Hindlimb muscle (tissue), 1 donor: ENCODE results near the gene BAZ2B. TPM values are rescaled to one million over a fixed set of nuclear protein-coding genes. Genes with fewer than 3 reads are reported as not detected.

Experiments
- DNase-seq: peaks from one replicate; pipeline ENCODE4 v3.0.0-alpha.2; 2013
- polyA plus RNA-seq: library from polyadenylated mRNA; unstranded; fragments of 120-200 nt; gene quantifications from one replicate; pipeline ENCODE4 v1.2.1, GENCODE V29; 2013; ENCODE audit not compliant: insufficient read length

BAZ2B gene
- polyA plus RNA-seq, 1 donor: 37.2 TPM

DNA sequence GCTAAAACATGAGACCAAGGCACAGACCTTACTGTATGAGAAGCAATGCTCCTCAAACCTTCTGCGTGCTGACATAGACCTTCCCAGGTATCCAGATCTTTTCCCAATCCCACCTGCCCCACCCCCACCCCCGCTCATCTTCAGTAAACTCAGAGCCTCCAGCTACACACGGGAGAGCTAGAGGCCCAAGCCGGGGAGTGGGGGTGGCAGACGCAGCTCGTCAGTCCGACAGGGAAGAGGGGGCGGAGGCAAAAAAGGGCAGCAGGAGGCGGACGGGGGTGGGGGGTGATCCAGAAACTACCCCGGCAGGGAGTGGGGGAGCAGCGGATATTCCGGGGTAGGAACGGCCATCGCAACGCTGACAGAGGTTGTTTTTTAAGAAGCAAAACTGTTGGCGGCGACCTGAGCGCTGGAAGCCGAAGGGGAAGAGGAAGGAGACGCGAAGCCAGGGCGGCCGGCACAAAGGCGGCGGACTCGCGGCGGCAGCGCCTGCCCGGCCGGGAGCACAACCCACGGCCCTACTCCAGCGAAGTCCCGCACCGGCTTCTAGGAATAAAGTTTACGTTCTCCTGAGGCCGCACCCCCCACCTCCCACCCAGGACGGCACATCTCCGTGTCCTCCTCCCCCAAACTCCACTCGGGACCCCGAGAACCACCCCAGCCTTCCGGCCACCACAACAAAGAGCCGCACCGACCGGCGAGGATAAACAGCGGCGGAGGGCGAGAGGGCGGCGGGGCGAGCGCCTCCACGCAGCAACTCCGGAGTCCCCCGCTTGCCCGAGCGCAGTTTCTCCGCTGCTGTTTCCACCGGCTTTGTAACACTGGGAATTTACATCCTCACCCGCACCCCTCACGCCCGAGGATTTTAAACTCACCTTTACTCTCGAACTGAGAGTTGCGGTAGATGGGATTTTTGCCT, 722 bp downstream of the BAZ2B start:
- peak; percentile 94 for DNase-seq

DNA sequence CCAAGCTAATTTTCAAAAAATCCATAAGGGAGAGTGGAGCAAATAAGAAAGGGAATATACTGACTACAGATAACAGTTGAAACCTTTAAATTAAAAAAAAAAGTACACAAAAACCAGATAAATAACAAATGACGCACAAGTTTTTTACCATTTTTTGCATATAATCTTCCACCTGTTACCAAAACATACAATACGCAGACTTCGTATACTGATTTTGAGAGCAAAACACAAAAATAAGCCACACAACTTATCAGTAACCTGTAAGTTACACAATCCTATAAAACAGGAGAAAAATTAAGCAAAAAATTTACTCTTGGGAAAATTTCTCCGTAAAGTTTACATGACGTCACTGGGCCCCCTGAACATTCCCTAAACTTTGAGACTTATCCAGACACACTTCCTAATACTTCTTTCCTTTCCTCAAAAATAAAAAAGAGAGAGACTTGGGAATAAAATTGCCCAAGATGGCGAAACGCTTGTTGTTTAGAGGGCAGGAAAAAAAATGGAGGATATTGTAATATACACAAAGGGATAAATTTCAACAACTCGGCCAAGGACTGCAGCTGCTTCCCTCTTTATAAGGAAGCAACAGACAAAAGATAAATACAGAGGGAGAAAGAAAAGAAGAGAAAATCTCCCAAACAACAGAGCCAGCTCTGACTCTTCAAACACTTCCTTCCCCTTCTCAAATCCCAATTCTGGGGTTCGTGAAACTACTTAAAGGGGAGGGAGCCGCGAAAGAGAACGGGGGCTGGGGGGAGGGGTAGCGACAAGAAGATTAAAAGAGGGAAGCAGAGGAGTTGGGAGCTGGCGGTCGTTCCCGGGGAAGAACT, 1.6 kb downstream of the BAZ2B start:
- DNase-seq: no peak

DNA sequence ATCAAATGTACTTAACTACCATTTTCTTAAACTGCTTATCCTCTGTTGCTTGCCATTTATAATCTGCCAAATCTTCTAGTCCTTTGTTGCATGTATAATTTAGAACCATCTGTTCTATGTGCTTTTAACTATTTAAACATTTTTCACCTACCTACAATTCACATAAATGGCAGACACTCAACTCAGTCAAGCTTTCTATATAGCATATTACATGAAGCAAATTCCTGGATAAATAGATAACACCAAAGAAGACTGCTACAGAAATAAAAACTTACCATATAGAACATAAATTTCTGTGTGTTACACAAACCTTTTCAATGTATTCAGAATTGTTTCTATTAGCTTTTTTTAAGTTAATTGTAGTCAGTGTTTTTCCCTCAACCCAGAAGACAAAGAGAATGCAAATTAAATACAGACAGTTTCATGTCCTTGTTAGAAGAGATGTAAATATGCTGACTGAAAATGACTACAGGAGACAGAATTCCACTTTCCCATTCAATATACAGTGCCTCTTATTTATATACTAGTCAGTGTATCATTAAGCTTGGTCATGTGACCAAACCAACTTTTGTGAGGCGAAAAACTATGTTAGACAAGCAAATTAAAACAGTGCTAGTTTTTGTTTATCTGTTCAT, 2.6 kb downstream of the BAZ2B start:
- no peak for DNase-seq

DNA sequence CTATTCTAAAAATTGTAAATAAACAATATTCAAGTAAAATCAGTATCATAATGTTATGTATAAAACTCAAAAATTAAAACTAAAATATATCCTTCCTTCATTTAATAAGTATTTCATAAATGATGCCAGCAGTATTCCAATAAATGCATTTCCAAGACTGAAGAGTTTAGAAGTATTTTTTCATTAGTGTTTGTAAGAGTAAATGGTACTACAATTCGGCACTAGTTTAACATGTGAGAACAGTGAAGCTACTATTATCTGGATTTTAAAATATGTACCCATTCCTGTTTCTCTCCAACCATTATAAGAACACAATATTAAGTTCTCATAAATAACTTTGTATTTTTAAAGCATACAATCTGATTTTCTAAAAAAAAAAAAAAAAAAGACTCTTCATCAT, 3.3 kb downstream of the BAZ2B start:
- DNase-seq: no peak

DNA sequence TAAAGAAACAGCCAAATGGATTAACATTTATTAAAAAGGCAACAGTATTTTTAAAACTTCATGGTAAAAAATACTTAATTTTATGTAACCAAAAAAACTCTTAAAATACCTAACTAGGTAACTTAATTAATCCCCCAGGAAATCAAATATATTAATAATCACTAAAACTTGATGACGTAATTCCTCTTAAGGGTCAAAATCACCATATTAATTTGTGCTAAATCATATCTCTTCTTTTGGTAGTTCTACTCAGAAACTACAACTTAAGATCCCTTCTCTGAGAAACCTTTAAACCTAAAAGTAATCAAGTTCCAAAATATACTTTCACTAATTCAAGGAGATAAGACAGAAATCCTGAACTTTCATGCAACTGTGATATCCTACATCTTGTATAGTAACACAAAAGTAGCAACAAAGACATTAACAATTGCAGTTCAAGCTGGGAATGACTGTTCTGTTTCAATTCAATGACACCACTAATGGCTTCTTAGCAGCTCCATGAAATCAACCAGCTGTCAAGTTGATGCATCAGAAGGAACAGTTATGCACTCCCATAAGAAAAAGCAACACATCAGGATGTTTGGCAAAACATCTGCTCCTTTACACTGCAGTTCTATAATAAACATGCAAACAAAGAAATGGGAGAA, 4.0 kb downstream of the BAZ2B start:
- no peak for DNase-seq

DNA sequence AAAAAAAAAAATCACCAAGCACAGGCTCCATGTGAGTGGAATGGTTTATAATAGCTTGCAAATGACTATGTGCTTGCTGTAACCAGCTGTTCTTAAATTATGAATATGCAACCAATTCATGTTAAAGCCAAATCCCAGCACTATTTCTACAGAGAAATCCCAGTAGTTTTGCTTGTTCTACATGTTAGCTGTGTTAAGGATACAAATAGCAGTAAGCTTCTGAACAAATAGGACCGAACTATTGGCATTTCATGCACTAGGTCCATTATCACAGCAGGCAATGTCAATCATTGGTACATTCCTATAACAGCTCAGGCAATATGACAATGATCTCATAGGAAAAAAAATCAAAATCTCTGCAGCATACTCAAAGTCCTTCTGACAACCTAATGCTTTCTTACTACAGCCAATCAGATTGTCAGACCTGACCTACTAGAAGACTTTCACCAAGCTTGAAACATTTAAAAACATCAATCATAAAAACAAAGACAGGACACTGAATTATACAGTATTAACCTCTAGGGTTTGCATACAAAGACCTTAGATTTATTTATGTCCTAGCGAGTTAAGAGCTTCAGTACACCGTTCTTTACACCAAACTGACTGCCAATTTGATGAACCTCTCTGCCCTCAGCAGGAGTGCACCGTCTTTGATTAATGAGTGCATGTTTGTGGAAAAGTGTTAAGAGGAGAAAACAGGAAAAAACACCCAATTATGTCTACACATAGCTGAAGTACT, 6.4 kb downstream of the BAZ2B start:
- DNase-seq: no peak

DNA sequence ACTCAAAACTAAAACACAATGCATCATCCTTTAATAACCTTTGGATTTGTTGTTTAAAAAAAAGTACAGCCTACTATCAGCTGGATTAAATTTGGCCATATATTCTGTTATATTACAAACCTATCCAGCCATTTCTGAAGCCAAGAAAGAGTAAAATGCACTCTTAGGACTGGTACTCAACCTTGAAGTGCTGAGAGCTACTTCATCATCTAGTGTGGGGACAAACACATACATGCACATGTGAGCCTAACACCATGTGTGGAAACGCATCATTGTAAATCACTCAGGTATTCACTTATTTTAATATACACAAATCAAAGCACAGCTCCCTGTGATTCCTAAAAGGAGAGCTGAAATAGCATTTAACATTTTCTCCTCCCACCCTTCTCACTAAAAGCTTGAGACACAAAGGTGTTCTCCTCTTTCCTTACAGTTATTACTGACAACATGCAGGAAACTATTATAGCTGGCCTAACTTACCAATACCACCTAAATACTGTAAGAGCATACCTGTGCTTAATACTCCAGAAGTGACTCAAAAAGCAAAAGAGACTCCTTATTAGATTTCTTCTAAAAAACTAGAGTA, 7.5 kb downstream of the BAZ2B start:
- no peak for DNase-seq

DNA sequence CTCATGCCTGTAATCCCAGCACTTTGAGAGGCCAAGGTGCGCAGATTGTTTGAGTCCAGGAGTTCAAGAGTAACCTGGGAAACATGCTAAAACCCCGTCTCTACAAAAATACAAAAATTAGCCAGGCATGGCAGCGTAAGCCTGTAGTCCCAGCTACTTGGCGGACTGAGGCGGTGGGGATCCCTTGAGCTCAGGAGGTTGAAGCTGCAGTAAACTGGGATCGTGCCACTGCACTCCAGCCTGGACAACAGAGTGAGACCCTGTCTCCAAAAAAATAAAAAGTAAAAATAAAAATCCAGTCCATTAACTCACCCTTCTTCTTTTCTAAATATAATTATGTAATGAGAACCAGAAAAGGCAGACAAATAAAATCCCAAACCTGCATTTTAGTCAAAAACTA, 8.2 kb downstream of the BAZ2B start:
- no peak for DNase-seq

DNA sequence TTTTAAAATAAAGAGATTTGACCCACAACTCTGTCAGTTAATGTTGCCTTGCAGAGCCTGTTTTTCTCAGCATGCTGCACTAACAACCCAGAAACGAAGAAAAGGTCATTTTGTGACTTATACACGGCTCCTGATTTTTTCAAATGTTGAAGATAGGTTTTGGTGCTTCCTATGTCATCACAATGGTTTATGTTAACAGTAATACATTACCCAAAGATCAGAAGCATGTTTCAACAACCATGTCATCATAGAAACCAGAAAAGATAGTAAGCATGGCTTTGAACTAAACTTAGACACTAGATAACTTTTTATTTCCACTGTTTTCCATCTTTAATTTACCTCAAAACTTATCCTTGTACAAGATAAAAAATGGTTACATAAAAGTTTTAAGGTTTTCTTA, 10.1 kb downstream of the BAZ2B start:
- no peak for DNase-seq

DNA sequence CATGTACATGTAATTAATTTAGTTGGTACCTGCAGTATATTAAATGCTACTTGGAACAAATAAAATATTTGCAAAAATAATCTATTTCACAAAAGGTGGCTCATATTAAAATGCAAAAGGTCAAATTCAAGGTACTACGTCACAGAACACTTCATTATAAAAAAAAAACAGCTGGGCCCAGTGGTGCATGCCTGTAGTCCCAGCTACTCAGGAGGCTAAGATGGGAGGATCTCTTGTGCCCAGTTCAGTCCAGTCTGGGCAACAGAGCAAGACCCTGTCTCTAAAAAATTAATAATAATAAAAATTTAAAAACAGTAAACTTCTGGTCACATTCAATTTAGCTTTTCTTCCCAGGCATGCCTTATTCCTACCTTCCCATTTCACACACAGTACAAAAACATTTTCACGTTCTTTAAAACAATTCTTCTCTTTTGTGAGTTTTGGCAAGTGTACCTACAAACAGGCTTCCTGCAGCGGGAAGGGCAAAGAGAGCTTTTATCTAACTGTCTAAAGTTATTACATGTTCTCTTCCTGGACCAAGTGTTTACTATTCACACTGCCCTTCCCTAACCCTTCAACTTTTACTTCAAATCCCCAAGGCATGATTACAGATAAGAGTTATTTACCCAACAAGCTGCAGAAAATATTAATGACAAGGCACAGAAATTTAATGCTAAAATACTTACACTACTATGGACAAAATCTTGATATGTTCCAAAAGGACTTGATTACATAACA, 10.7 kb downstream of the BAZ2B start:
- DNase-seq: no peak

DNA sequence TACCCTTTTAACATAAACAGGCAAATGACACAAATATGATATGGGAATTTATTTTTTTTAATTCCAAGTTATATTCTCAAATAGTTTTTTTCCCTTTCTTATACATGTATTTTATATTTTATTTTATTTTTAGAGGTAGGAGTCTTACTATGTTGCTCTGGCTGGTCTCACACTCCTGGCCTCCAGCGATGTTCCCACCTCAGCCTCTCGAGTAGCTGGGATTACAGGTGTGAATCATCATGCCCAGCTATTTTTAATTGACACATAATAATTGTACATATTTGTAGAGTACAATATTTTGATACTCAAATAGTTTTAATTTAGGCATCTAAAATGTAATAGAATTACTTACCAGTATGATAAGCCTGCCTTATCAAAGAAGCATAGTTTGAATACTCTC, 12.2 kb downstream of the BAZ2B start:
- DNase-seq: no peak

DNA sequence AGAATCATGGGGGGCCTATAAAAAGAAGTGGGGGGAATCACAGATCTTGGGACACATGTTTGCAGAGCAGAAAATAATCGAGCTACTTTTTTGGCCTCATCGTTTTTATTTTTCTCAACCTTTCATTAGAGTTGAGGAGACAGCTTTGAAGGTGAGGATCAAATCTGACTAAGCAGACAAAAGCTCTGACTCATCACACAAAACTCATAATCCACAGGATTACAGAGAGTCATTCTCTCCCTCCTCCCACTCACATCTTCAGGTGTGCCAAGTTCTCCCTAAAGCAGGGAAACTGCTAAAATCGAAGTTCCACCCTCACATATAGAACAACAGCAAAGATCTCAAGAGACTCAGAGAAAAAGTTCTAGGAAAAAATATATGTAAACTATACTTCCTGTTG, 15.6 kb downstream of the BAZ2B start:
- no peak for DNase-seq

DNA sequence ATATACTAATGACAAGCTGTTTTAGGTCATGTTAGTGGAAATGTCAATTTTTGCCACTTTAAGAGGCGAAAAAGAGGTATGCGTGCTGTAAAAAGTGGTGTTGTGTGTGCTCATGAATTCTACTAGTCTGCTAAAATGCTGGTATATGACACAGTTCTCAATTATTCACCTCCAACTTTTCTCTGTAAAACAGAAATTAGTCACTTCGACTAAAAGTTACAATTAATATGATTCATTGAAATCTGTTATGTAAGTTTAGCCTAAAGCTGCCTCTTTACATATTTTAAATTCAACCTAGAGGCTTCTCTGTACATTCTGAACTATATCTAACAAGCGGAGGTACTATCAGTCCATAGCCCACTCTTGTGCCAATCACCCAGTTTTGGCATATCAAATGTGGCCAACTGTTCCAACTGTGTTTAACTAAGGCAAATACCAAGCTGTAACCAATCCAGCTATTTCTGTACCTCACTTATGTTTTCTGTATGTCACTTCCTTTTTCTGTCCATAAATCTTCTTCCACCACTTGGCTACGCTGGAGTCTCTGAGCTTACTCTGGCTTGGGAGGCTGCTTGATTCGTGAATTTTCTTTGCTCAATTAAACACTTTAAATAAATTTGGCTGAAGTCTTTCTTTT, 20.8 kb downstream of the BAZ2B start:
- DNase-seq: no peak

DNA sequence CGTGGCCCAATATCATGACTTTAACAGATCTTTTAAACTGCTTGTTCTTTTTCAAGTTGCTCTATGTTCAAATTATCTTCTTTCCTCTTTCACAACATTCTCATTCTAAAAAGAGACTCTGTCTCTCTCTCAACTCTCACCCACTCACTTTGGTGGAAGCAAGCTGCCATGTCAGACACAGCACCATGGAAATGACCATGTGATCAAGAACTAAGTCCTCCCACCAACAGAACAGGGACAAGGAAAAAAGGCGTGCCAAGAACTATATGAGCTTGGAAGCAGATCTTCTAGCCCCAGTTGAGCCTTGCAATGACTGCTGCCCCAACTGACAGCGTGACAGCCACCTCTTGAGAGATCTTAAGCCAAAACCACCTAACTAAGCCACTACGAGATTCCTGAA, 23.9 kb downstream of the BAZ2B start:
- DNase-seq: no peak

DNA sequence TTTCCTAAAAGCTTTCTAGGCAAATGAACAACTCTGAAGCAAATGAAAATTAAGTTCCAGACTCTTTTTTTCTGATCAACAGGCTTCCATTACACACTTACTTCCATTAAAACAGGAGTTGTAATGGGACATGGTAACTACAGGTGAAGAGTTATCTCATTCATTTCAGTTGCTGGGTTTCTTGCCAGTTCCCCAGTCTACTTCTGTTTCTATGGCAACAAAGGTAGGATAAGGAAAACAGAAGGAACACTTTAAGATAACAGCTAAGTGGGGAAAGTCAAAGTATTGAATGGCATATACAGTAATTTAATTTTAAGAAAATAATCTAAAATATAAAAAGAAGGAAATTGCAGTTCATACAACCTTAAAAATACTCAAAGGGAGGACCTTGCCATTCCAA, 25.1 kb downstream of the BAZ2B start:
- DNase-seq: no peak

DNA sequence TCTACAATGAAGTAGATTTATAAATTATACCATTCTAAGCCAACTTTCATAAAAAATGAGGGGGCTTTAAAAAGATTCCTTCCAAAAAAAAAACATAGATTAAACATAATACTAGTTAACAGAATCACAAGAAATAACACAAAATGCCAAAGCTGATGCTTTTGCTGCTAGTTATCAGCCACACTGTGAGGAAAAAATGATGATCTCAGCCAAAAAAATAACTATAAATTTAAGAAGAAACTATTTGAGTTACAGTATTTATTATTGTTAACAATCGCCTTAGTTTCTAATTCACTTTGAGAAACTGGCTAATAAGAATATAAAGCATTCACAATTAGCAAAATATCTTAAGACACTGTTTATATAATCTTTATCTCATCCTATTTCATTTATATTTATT, 27.1 kb downstream of the BAZ2B start:
- no peak for DNase-seq

DNA sequence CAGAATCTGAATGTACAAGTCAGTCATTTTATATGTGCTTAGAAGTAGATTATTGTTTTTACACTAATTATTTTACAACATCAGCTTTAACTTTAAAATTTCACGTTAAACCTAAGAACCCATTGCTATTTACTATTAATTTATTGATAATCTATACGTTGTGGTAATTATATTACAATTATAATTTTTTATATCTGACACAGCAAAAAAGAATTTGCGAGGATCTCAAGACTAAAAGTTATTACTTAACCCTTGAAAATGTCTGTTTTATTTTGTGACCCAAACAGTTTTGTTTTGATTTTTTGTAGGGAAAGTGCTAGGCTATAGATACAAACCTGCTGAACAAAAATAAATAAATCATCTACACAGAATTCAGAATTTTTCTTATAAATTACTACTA, 30.3 kb downstream of the BAZ2B start:
- DNase-seq: no peak

DNA sequence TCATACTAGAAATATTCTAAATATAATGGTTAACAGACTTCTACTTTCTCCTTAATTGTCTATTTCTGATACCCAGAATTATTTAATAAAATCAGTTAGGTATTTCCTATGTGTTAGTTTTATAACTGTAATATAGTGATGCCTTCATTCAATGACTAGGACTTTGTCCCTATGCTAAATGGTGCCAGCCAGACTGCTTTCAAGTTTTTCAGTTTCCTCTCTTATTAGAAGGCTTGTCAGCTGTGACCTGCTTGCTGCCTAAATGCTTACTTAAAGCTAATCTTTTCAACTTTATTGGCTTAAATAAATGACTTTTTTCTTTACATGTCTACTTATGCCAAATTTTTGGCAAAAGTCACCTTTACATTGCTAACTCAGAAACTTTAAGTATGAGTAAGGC, 30.7 kb downstream of the BAZ2B start:
- DNase-seq: no peak

DNA sequence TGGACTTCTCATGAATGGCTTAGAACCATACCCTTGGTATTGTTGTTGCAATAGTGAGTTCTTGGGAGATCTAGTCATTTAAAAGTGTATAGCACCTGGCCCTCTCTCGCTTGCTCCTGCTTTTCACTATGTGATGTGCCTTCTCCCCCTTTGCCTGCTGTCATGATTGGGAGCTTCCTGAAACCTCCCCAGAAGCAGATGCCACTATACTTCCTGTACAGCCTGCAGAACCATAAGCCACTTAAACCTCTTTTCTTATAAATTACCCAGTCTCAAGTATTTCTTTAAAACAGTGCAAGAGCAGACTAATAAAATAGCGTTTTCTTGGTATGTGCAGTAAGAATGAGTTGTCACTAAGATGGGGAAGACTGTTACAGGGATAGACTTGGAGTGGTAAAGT, 31.6 kb downstream of the BAZ2B start:
- no peak for DNase-seq

DNA sequence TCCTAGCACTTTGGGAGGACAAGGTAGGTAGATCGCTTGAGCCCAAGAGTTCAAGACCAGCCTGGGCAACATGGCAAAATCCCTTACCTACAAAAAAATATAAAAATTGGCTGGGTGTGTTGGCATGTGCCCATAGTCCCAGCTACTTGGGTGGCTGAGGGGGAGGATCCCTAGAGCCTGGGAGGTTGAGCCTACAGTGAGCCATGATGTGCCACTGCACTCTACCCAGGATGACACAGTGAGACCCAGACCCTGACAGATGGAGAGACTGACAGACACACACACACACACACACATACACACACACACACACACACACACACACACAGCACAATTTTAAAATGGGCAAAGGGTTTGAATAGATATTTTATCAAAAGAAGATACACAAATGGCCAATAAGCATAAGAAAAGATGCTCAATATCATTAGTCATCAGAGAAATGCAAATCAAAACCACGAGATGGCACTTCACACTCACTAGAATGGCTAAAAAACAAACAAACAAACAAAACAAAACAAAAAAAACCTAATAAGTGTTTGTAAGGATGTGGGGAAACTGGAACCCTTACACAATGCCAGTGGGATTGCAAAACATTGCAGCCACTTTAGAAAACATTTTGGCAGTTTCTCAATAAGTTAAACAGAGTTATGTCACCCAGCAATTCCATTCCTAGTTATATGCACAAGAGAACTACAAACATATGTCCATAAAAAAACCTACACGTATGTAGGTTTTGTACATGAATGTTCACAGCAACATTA, 42.3 kb downstream of the BAZ2B start:
- DNase-seq: no peak
